ENCODE data around the gene NPBWR2. TPM values are rescaled to one million over a fixed set of nuclear protein-coding genes. Genes with fewer than 3 reads are reported as not detected.

The NPBWR2 gene
- total and polyA plus RNA-seq, 7 donors, result not detected

- H3K4me1 ChIP-seq, result peaks cover 13% of the 10 kb centered on the region
- no peak for TF ChIP-seq CTCF (IDR thresholded peaks at IDR 0.05)
- H3K27ac ChIP-seq, result no peak within 1 kb of the TSS
- ATAC-seq (no peak), DNase-seq (no peak)
- H3K9me3 ChIP-seq, result no peaks in the 10 kb centered on the region
- peaks cover 0 to 54% (median 19%) of the 10 kb centered on the region in 3 donors for H3K27me3 ChIP-seq (ENCODE audit: insufficient read depth in 3 of 3, low read length in 2 of 3)
- 3 to 6% (median 4%) methylated on average over 43 to 86 of the region's 86 CpGs for WGBS, 3 donors
- H3K4me3 ChIP-seq, result peak within 1 kb of the TSS; percentile 67
- intact Hi-C loops (cut with DNase I), result loop anchor here in 1 of 2 donors (2.0 kb wide), 1 partner anchor 37 kb away; no protein-coding TSS in a partner anchor
- H3K36me3 ChIP-seq (ENCODE audit: insufficient read depth in 1 of 2, low read depth in 1 of 2), result no peaks in the 10 kb centered on the region
These were observed 23.3 kb downstream of the NPBWR2 start, which contains the start of gene LKAAEAR1 for GRCh38 chr20:64083804-64084684. Gene LKAAEAR1 (minus strand): TSS chr20:64084398. CDS start chr20:64084219, 179 bp downstream.

GRCh38 chr20:64083378-64083803, 24.0 kb downstream of the NPBWR2 start:
- intact Hi-C loops (cut with DNase I), result loop anchor here in 1 of 2 donors (2.0 kb wide), 1 partner anchor 37 kb away; no protein-coding TSS in a partner anchor
- ATAC-seq (peak; percentile 58 to 80 (median 74)), DNase-seq (peak; percentile 73 to 82)
- WGBS, 3 donors, result 0 to 1% (median 0%) methylated on average over 27 to 52 of the region's 52 CpGs
- Histone ChIP-seq H3K27me3 (ENCODE audit: insufficient read depth in 3 of 3, low read length in 2 of 3) (peaks cover 0 to 54% (median 17%) of the 10 kb centered on the region in 3 donors), H3K4me3 (peak overlapping the region; percentile 67), H3K27ac (no peak overlapping the region), H3K36me3 (ENCODE audit: insufficient read depth in 1 of 2, low read depth in 1 of 2) (no peaks in the 10 kb centered on the region), H3K4me1 (peaks cover 20% of the 10 kb centered on the region), H3K9me3 (no peaks in the 10 kb centered on the region)
- TF ChIP-seq CTCF (IDR thresholded peaks at IDR 0.05), result peak; percentile 67

- peak overlapping the region; percentile 67 for H3K4me3 ChIP-seq
- 19 to 28% (median 23%) methylated on average over 13 of the region's 13 CpGs for WGBS, 3 donors
- H3K27ac ChIP-seq, result no peak overlapping the region
- intact Hi-C loops (cut with DNase I), result loop anchor here in 1 of 2 donors (2.0 kb wide), 1 partner anchor 38 kb away; no protein-coding TSS in a partner anchor
- DNase-seq (no peak), ATAC-seq (no peak)
- no peaks in the 10 kb centered on the region for H3K36me3 ChIP-seq (ENCODE audit: insufficient read depth in 1 of 2, low read depth in 1 of 2)
- H3K27me3 ChIP-seq (ENCODE audit: insufficient read depth in 3 of 3, low read length in 2 of 3), result peaks cover 0 to 49% (median 12%) of the 10 kb centered on the region in 3 donors
- TF ChIP-seq CTCF (IDR thresholded peaks at IDR 0.05), result no peak
- H3K4me1 ChIP-seq, result peaks cover 20% of the 10 kb centered on the region
- H3K9me3 ChIP-seq, result no peaks in the 10 kb centered on the region
These were observed 24.5 kb downstream of the NPBWR2 start for GRCh38 chr20:64082820-64083377.

- Histone ChIP-seq H3K4me1 (peaks cover 20% of the 10 kb centered on the region), H3K27me3 (ENCODE audit: insufficient read depth in 3 of 3, low read length in 2 of 3) (peaks cover 0 to 45% (median 10%) of the 10 kb centered on the region in 3 donors), H3K4me3 (no peak overlapping the region), H3K36me3 (ENCODE audit: insufficient read depth in 1 of 2, low read depth in 1 of 2) (no peaks in the 10 kb centered on the region), H3K27ac (no peak overlapping the region), H3K9me3 (no peaks in the 10 kb centered on the region)
- ATAC-seq, result no peak
- DNase-seq, result no peak
- intact Hi-C loops (cut with DNase I), result loop anchor here in 1 of 2 donors (2.0 kb wide), 1 partner anchor 39 kb away; no protein-coding TSS in a partner anchor
- 38 to 45% (median 42%) methylated on average over 12 to 13 of the region's 13 CpGs for WGBS, 3 donors
- TF ChIP-seq CTCF (IDR thresholded peaks at IDR 0.05), result no peak
These were observed 25.1 kb downstream of the NPBWR2 start for GRCh38 chr20:64082126-64082731.

All from psoas muscle (tissue), 8 donors.